Gastroesophageal sphincter (tissue), 4 donors: Measurements from ENCODE around the gene CRTC3. TPM values are rescaled to one million over a fixed set of nuclear protein-coding genes. Genes with fewer than 3 reads are reported as not detected.

ENCODE experiments used
- ATAC-seq: fragments of 150-250 bp; one replicate; pipeline ENCODE4 v1.9.1; 2016; ENCODE audit warnings: mild to moderate bottlenecking, moderate library complexity
- H3K27ac ChIP-seq, 4 donors: fragments of 200-600 bp; sonication (generic) in 3 of 4; 1 replicate in 3 of 4; 2 replicates in 1 of 4; pipeline ENCODE4 v1.5.1; 2016 to 2019
- H3K27me3 ChIP-seq: fragments of 200-600 bp; sonication (generic); one replicate; pipeline ENCODE4 v1.5.1; 2019
- H3K36me3 ChIP-seq, 2 donors: fragments of 200-600 bp; sonication (generic); one replicate each; pipeline ENCODE4 v1.5.1; 2019; ENCODE audit warnings: control low read depth in 1 of 2
- H3K4me1 ChIP-seq, 3 donors: fragments of 200-600 bp; sonication (generic); 1 replicate in 2 of 3; 2 replicates in 1 of 3; pipeline ENCODE4 v1.5.1; 2016 to 2019; ENCODE audit warnings: control low read depth in 2 of 3
- H3K4me3 ChIP-seq, 2 donors: fragments of 200-600 bp; sonication (generic); one replicate each; pipeline ENCODE4 v1.5.1; 2019; ENCODE audit warnings: mild to moderate bottlenecking in 1 of 2, moderate library complexity in 1 of 2
- H3K9me3 ChIP-seq, 3 donors: fragments of 200-600 bp; sonication (generic); one replicate each; pipeline ENCODE4 v1.5.1; 2017 to 2019; ENCODE audit warnings: control low read depth in 2 of 3
- EP300 ChIP-seq: sonication (generic); formaldehyde crosslinking; IDR thresholded peaks from one replicate; pipeline ENCODE4 v1.6.1; 2017; ENCODE audit warnings: antibody characterized with exemption, mild to moderate bottlenecking
- POLR2A ChIP-seq, 2 donors: fragments of 450-650 bp; IDR thresholded peaks; one replicate each; pipeline ENCODE4 v1.6.1; 2017; ENCODE audit warnings: antibody characterized with exemption in 2 of 2, mild to moderate bottlenecking in 2 of 2, moderate library complexity in 1 of 2
- POLR2AphosphoS5 ChIP-seq: sonication (generic); formaldehyde crosslinking; IDR thresholded peaks from one replicate; pipeline ENCODE4 v1.6.1; 2017; ENCODE audit warnings: antibody characterized with exemption
- WGBS, 2 donors: methylation state at CpG; one replicate each; pipeline ENCODE4 v1.1.5; 2018; ENCODE audit warnings: low coverage in 1 of 2; 5-methylcytosine and 5-hydroxymethylcytosine counted together
- total RNA-seq, 4 donors: library from RNA; depleted of rRNA; stranded (reverse); fragments of >200 nt; gene quantifications; one replicate each; pipeline ENCODE4 v1.1.0, GENCODE V29; 2016
- TF ChIP-seq, protein P1 (sequence below), 4 experiments: fragments of 200-600 bp in 2 of 4; fragments of 450-650 bp in 2 of 4; sonication (generic) in 1 of 4; IDR thresholded peaks; one replicate each; pipeline ENCODE4 v1.5.1; 2017 to 2019; ENCODE audit warnings: antibody characterized with exemption in 4 of 4, mild to moderate bottlenecking in 2 of 4, moderate library complexity in 2 of 4

Gene CRTC3
- total RNA-seq, 4 donors from 2014 or later, result 44.5 to 68.6 (median 65.6) TPM

DNA sequence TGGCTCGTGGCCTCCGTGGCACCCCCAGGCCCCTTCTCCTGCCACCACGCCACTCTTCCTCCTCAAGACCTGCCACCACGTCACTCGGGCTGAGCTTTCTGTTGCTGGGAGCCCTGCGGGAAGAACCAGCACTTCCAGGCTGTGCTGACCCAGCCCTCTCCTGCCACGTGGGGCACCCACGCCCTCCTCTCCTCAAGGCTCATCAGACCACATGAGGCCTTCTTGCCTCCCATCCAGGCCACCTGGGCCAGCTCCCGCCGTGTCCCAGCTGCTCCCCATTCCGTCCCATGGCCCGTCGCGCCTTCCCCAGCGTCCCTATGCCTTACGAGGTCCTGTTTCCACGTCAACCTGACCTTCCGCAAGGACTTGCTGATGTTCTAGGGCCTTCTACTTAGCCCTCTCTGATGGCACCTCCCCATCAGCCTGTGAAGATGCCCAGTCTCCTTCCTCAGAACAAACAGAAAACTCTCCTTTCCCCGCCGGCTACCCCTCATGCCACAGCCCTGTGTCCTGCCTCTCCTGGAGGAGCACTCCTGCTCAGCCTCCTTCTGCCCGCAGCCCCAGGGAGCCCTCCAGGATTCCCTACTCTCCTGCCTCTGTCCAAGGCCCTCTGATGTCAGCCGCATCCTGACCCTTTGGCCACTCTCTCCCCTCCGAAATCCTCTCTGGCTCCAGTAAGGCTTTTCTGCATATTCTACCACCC, 116.3 kb downstream of the CRTC3 start:
- WGBS, 2 donors, result 88 to 100% methylated on average over 3 to 16 of the region's 23 CpGs
- TF ChIP-seq, protein P1, sequence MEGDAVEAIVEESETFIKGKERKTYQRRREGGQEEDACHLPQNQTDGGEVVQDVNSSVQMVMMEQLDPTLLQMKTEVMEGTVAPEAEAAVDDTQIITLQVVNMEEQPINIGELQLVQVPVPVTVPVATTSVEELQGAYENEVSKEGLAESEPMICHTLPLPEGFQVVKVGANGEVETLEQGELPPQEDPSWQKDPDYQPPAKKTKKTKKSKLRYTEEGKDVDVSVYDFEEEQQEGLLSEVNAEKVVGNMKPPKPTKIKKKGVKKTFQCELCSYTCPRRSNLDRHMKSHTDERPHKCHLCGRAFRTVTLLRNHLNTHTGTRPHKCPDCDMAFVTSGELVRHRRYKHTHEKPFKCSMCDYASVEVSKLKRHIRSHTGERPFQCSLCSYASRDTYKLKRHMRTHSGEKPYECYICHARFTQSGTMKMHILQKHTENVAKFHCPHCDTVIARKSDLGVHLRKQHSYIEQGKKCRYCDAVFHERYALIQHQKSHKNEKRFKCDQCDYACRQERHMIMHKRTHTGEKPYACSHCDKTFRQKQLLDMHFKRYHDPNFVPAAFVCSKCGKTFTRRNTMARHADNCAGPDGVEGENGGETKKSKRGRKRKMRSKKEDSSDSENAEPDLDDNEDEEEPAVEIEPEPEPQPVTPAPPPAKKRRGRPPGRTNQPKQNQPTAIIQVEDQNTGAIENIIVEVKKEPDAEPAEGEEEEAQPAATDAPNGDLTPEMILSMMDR (IDR thresholded peaks at IDR 0.05), result no peak
- no peak for TF ChIP-seq POLR2A (IDR thresholded peaks at IDR 0.05)
- no peak for TF ChIP-seq POLR2AphosphoS5
- TF ChIP-seq EP300, result no peak
- Histone ChIP-seq H3K27ac (peak overlapping the region in 3 of 4 donors; percentile 2 to 43 (median 17)), H3K4me1 (peaks cover 0 to 18% (median 3%) of the 10 kb centered on the region in 3 donors), H3K9me3 (no peaks in the 10 kb centered on the region), H3K4me3 (no peak overlapping the region), H3K36me3 (peaks cover 0 to 44% of the 10 kb centered on the region in 2 donors), H3K27me3 (no peaks in the 10 kb centered on the region)
- no peak for ATAC-seq

DNA sequence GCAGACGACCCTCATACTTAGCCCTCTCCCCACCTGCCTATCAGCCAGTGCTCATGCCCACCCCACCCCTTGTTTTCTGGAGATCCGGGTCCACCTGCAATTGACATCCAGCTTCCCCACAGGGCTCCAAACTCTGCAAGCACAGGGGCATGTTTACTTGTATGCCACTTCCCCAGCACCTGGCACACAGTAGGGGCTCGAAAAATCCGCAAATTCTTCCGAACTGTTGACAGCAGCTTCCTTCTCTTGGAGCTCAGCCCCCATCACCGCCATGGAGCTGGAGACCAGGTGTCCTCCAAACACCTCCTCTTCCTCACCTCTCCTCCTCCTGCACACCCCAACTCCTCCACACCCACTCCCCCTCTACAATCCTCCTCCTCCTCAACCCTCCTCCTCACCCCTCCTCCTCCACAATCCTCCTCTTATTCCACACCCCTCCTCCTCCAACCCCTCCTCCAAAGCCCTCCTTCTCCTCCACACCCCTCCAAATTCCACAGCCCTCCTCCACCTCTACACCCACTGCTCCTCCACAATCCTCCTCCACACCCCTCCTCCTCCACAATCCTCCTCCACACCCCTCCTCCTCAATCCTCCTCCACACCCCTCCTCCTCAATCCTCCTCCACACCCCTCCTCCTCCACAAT, 117.1 kb downstream of the CRTC3 start:
- TF ChIP-seq EP300 (no peak), POLR2AphosphoS5 (no peak), POLR2A (IDR thresholded peaks at IDR 0.05) (no peak)
- TF ChIP-seq, protein P1 (IDR thresholded peaks at IDR 0.05), result no peak

DNA sequence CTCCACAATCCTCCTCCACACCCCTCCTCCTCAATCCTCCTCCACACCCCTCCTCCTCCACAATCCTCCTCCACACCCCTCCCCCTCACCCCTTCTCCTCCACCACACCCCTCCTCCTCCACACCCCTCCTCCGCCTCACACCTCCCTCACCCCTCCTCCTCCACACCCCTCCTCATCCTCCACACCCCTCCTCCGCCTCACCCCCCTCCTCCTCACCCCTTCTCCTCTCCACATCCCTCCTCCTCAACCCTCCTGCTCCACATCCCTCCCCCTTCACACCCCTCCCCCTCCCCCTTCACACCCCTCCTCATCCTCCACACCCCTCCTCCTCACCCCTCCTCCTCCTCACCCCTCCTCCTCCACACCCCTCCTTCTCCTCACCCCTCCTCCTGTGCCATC, 117.6 kb downstream of the CRTC3 start:
- peaks cover 0 to 18% (median 3%) of the 10 kb centered on the region in 3 donors for H3K4me1 ChIP-seq
- TF ChIP-seq POLR2AphosphoS5 (no peak), EP300 (no peak), POLR2A (IDR thresholded peaks at IDR 0.05) (no peak)
- TF ChIP-seq, protein P1 (IDR thresholded peaks at IDR 0.05), result no peak
- H3K27ac ChIP-seq, result no peak overlapping the region
- no peak for ATAC-seq
- no CpG with 5 or more reads among the region's 2 CpGs for WGBS, 2 donors
- H3K9me3 ChIP-seq, result no peaks in the 10 kb centered on the region
- peaks cover 0 to 31% of the 10 kb centered on the region in 2 donors for H3K36me3 ChIP-seq
- H3K4me3 ChIP-seq, result no peak overlapping the region
- no peaks in the 10 kb centered on the region for H3K27me3 ChIP-seq

More for the DNA sequence above, 117.1 kb downstream of the CRTC3 start:
- no peaks in the 10 kb centered on the region for H3K27me3 ChIP-seq
- no peak for ATAC-seq
- H3K4me3 ChIP-seq, result no peak overlapping the region
- peaks cover 0 to 36% of the 10 kb centered on the region in 2 donors for H3K36me3 ChIP-seq
- no peaks in the 10 kb centered on the region for H3K9me3 ChIP-seq
- peaks cover 0 to 18% (median 3%) of the 10 kb centered on the region in 3 donors for H3K4me1 ChIP-seq
- WGBS, 2 donors, result 68 to 69% methylated on average over 4 to 5 of the region's 6 CpGs
- peak overlapping the region in 1 of 4 donors; percentile 43 for H3K27ac ChIP-seq

DNA sequence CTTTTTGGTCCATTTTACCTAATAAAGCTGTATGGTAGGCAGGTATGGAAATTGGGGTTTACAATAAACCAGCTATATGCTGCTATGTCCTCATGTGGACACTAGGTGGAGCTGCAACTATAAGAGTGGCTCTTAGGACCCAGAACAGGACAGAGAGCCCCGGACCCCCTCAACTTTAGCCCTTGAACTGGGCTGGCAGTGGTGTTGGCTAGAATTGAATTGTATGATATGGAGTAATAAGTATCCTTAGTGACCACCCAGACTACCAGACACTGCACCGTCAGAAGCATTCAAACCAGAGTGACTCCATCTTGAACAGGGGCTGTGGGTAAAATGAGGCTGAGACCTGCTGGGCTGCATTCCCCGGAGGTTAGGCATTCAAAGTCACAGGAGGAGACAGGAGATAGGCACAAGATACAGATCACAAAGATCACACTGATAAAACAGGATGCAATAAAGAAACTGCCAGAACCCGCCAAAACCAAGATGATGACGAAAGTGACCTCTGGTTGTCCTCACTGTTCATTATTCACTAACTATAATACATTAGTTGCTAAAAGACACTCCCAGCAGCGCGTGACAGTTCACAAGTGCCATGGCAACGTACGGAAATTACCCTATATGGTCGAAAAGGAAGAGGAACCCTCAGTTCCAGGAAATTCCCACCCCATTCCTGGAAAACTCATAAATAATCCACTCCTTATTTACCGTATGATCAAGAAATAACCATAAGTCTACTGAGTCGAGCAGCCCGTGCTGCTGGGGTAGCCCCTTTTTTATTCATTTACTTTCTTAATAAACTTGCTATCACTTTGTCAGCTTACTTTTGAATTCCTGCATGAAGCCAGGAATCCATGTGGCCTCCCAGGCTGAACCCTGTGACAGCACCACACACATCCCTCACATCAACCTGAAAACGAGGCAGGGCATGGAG, 118.7 kb downstream of the CRTC3 start:
- peaks cover 2% of the 10 kb centered on the region for H3K27me3 ChIP-seq
- peaks cover 0 to 20% of the 10 kb centered on the region in 2 donors for H3K36me3 ChIP-seq
- H3K9me3 ChIP-seq, result no peaks in the 10 kb centered on the region
- no peak overlapping the region for H3K4me3 ChIP-seq
- peak; percentile 87 for ATAC-seq
- WGBS, 2 donors, result 4 to 13% methylated on average over 9 to 14 of the region's 14 CpGs
- TF ChIP-seq POLR2A (IDR thresholded peaks at IDR 0.05) (no peak), EP300 (no peak), POLR2AphosphoS5 (peak; percentile 38)
- TF ChIP-seq, protein P1 (IDR thresholded peaks at IDR 0.05), result peak in 3 of 4 experiments; percentile 90 to 91 (median 90)
- peak overlapping the region in 3 of 4 donors; percentile 66 to 69 (median 69) for H3K27ac ChIP-seq
- H3K4me1 ChIP-seq, result peaks cover 0 to 18% (median 3%) of the 10 kb centered on the region in 3 donors
